K562 (cell line): Measurements from ENCODE around the gene RTN4. TPM values are rescaled to one million over a fixed set of nuclear protein-coding genes. Genes with fewer than 3 reads are reported as not detected.

Experiments
- ARHGAP35 ChIP-seq: fragments of 450-650 bp; IDR thresholded peaks from 2 replicates; pipeline ENCODE4 v1.6.1; 2018; ENCODE audit not compliant: partially characterized antibody
- BRD9 ChIP-seq: fragments of 450-650 bp; IDR thresholded peaks from 2 replicates; pipeline ENCODE4 v1.6.1; 2018; ENCODE audit warnings: low read depth; ENCODE audit not compliant: partially characterized antibody
- CTCFL ChIP-seq: IDR thresholded peaks from 2 replicates; pipeline ENCODE4 v1.6.1; 2011; ENCODE audit warnings: borderline replicate concordance, low read depth, mild to moderate bottlenecking, moderate library complexity, low read length; ENCODE audit not compliant: insufficient read depth, poor library complexity, severe bottlenecking
- FOXA3 ChIP-seq, 2 experiments: fragments of 450-650 bp in 1 of 2; sonication (generic) in 1 of 2; formaldehyde crosslinking; IDR thresholded peaks in 1 of 2; conservative IDR thresholded peaks in 1 of 2; 2 replicates each; pipeline versions ENCODE4 v1.4.0 to v1.8.0; 2020 to 2022; ENCODE audit warnings: mild to moderate bottlenecking in 2 of 2, missing genetic modification reagents in 1 of 2
- FUS ChIP-seq: fragments of 200-400 bp; formaldehyde crosslinking; optimal IDR thresholded peaks from 2 replicates; pipeline ENCODE3; 2017; ENCODE audit warnings: low read depth, low read length
- HIVEP1 ChIP-seq: fragments of 250-450 bp; sonication (Bioruptor Pico); IDR thresholded peaks from 2 replicates; pipeline ENCODE4 v1.4.0; 2020; ENCODE audit warnings: mild to moderate bottlenecking
- ILF3 ChIP-seq: fragments of 450-650 bp; IDR thresholded peaks from 2 replicates; pipeline ENCODE4 v1.6.1; 2018; ENCODE audit warnings: antibody characterized with exemption, mild to moderate bottlenecking, moderate library complexity, borderline replicate concordance
- KDM1A ChIP-seq, 2 experiments: fragments of 450-650 bp; IDR thresholded peaks; 2 replicates each; pipeline ENCODE4 v1.6.1; 2016; ENCODE audit warnings: mild to moderate bottlenecking in 2 of 2
- MEF2D ChIP-seq: conservative IDR thresholded peaks from 2 replicates; pipeline ENCODE4 v1.6.1; 2016; ENCODE audit warnings: low read depth, missing genetic modification characterization, missing compliant biosample characterization
- NCOA4 ChIP-seq: fragments of 450-650 bp; IDR thresholded peaks from 2 replicates; pipeline ENCODE4 v1.6.1; 2018; ENCODE audit warnings: mild to moderate bottlenecking; ENCODE audit not compliant: partially characterized antibody
- NCOA6 ChIP-seq: fragments of 450-650 bp; IDR thresholded peaks from 2 replicates; pipeline ENCODE4 v1.6.1; 2017; ENCODE audit warnings: mild to moderate bottlenecking
- NFIC ChIP-seq: fragments of 450-650 bp; IDR thresholded peaks from 2 replicates; pipeline ENCODE4 v1.6.1; 2017; ENCODE audit warnings: mild to moderate bottlenecking, inconsistent platforms
- POLR2AphosphoS5 ChIP-seq: IDR thresholded peaks from 2 replicates; pipeline ENCODE4 v1.6.1; 2011; ENCODE audit warnings: mild to moderate bottlenecking, low read depth, low read length, moderate library complexity; ENCODE audit not compliant: control insufficient read depth, insufficient read depth
- RB1 ChIP-seq: fragments of 450-650 bp; IDR thresholded peaks from 2 replicates; pipeline ENCODE4 v1.6.1; 2017; ENCODE audit warnings: low read depth, mild to moderate bottlenecking
- RBM25 ChIP-seq: fragments of 200-400 bp; formaldehyde crosslinking; IDR thresholded peaks from 2 replicates; pipeline ENCODE4 v1.6.1; 2018; ENCODE audit warnings: low read length, low read depth, moderate library complexity; ENCODE audit not compliant: severe bottlenecking
- RFX1 ChIP-seq: fragments of 450-650 bp; IDR thresholded peaks from 2 replicates; pipeline ENCODE4 v1.6.1; 2016; ENCODE audit warnings: mild to moderate bottlenecking, moderate library complexity
- SMARCE1 ChIP-seq: fragments of 450-650 bp; IDR thresholded peaks from 2 replicates; pipeline ENCODE4 v1.7.1; 2016; ENCODE audit warnings: mild to moderate bottlenecking
- SREBF1 ChIP-seq: fragments of 150-350 bp; IDR thresholded peaks from 2 replicates; pipeline ENCODE4 v1.6.1; 2014; ENCODE audit warnings: antibody characterized with exemption, low read depth, low read length, borderline replicate concordance
- SRSF3 ChIP-seq: fragments of 200-400 bp; formaldehyde crosslinking; IDR thresholded peaks from 2 replicates; pipeline ENCODE4 v1.6.1; 2016; ENCODE audit warnings: mild to moderate bottlenecking, low read length, moderate library complexity; ENCODE audit not compliant: insufficient read depth
- STAT5B ChIP-seq: fragments of 250-450 bp; sonication (Bioruptor Pico); IDR thresholded peaks from 2 replicates; pipeline ENCODE4 v1.8.0; 2021; ENCODE audit warnings: mild to moderate bottlenecking, inconsistent platforms
- TAF1 ChIP-seq: IDR thresholded peaks from 2 replicates; pipeline ENCODE4 v1.6.1; 2011; ENCODE audit warnings: mild to moderate bottlenecking, low read length, moderate library complexity; ENCODE audit not compliant: insufficient read depth, control insufficient read depth, severe bottlenecking; ENCODE audit errors: extremely low read depth
- ZBTB1 ChIP-seq: sonication (generic); formaldehyde crosslinking; IDR thresholded peaks from 2 replicates; pipeline ENCODE4 v1.8.1; 2023; ENCODE audit warnings: missing genetic modification reagents, low read depth, mild to moderate bottlenecking, borderline replicate concordance
- ZBTB7A ChIP-seq: IDR thresholded peaks from 2 replicates; pipeline ENCODE4 v1.6.1; 2011; ENCODE audit warnings: low read depth, mild to moderate bottlenecking, low read length, moderate library complexity, borderline replicate concordance; ENCODE audit not compliant: control insufficient read depth
- ZFP91 ChIP-seq: sonication (generic); formaldehyde crosslinking; IDR thresholded peaks from 2 replicates; pipeline ENCODE4 v1.8.0; 2022; ENCODE audit warnings: mild to moderate bottlenecking, missing genetic modification reagents
- ZNF316 ChIP-seq: fragments of 450-650 bp; IDR thresholded peaks from 2 replicates; pipeline ENCODE4 v1.6.1; 2016
- ZNF347 ChIP-seq: fragments of 450-650 bp; formaldehyde crosslinking; IDR thresholded peaks from 2 replicates; pipeline ENCODE4 v1.4.0; 2020; ENCODE audit warnings: low read depth, mild to moderate bottlenecking, moderate library complexity
- ZNF586 ChIP-seq: fragments of 450-650 bp; formaldehyde crosslinking; conservative IDR thresholded peaks from 2 replicates; pipeline ENCODE4 v1.4.0; 2020; ENCODE audit warnings: mild to moderate bottlenecking, moderate library complexity
- polyA plus RNA-seq, 8 experiments: library from polyadenylated mRNA; depleted of rRNA in 4 of 8; stranded (reverse) in 5 of 8; unstranded in 3 of 8; fragments of >200 nt; fragmentation: Nextera tagmentation in 2 of 8; fragmentation: Illumina TruSeq in 1 of 8; extraction: Ambion mirVana in 2 of 8; extraction: Trizol in 1 of 8; gene quantifications; 2 replicates each; pipeline versions ENCODE4 v1.2.1 to v1.2.3, GENCODE V29; 2011 to 2014; ENCODE audit warnings: inconsistent platforms in 1 of 8, missing spikeins in 1 of 8
- total RNA-seq, 7 experiments: library from RNA; depleted of rRNA in 6 of 7; stranded (reverse); fragments of >200 nt in 6 of 7; fragmentation: Illumina TruSeq in 2 of 7; extraction: Trizol in 2 of 7; gene quantifications; 2 replicates each; pipeline versions ENCODE4 v1.2.1 to v1.2.3, GENCODE V29; 2011 to 2021; ENCODE audit warnings: low replicate concordance in 1 of 7

Gene RTN4
- total and polyA plus RNA-seq, 9 of the 15 experiments (the other 6 are each of a cell fraction or from before 2014, with no cell fraction given): 73.0 to 248 (median 116) TPM

- peak; percentile 69 for TF ChIP-seq NFIC
- no peak for TF ChIP-seq ZFP91 (CRISPR knock-in tag)
- TF ChIP-seq FUS: no peak
- no peak for TF ChIP-seq RBM25
- peak; percentile 76 for TF ChIP-seq CTCFL
- no peak for TF ChIP-seq FOXA3 (CRISPR knock-in tag; conservative IDR thresholded peaks at IDR 0.05 in 1 of 2, IDR thresholded peaks at IDR 0.05 in 1 of 2)
- no peak for TF ChIP-seq ZNF586 (CRISPR knock-in tag)
- no peak for TF ChIP-seq ARHGAP35
- TF ChIP-seq SMARCE1: peak; percentile 76
- no peak for TF ChIP-seq ILF3
- no peak for TF ChIP-seq ZNF347 (CRISPR knock-in tag)
- no peak for TF ChIP-seq ZNF316
- no peak; the same call in 1 of the 2 replicates for TF ChIP-seq NCOA6
- peak; percentile 59; the same call in 1 of the 2 replicates for TF ChIP-seq POLR2AphosphoS5
- TF ChIP-seq BRD9: no peak
- TF ChIP-seq RFX1: no peak
- no peak for TF ChIP-seq MEF2D (tag)
- TF ChIP-seq STAT5B (CRISPR knock-in tag): no peak
- TF ChIP-seq ZBTB1 (CRISPR knock-in tag): no peak; the same call in 1 of the 2 replicates
- peak; percentile 82 for TF ChIP-seq ZBTB7A
- TF ChIP-seq RB1: peak; percentile 12
- no peak for TF ChIP-seq HIVEP1 (CRISPR knock-in tag)
- TF ChIP-seq SRSF3: no peak
- peak; percentile 64; the same call in 1 of the 2 replicates for TF ChIP-seq SREBF1
- no peak for TF ChIP-seq NCOA4
- no peak; a peak in 1 of 4 replicates for TF ChIP-seq KDM1A (IDR thresholded peaks at IDR 0.05)
- peak; percentile 73 for TF ChIP-seq TAF1
These were observed 1.0 kb downstream of the RTN4 start (continued) for GRCh38 chr2:55049043-55049820.
